Hepatocyte (in vitro differentiated cells): ENCODE results near the gene MET.

Experiments used
- CTCF ChIP-seq: fragments of 200-600 bp; sonication (generic); IDR thresholded peaks from 2 replicates; pipeline ENCODE4 v1.5.1; 2016; ENCODE audit warnings: antibody characterized with exemption, mild to moderate bottlenecking; ENCODE audit not compliant: poor library complexity
- EZH2 ChIP-seq: fragments of 200-600 bp; sonication (generic); IDR thresholded peaks from 2 replicates; pipeline ENCODE4 v1.6.1; 2016; ENCODE audit warnings: antibody characterized with exemption, mild to moderate bottlenecking, borderline replicate concordance
- EZH2phosphoT487 ChIP-seq: fragments of 200-600 bp; sonication (generic); IDR thresholded peaks from one replicate; pipeline ENCODE4 v1.6.1; 2018; ENCODE audit warnings: antibody characterized with exemption, mild to moderate bottlenecking, low read depth, moderate library complexity; ENCODE audit not compliant: unreplicated experiment, severe bottlenecking

DNA sequence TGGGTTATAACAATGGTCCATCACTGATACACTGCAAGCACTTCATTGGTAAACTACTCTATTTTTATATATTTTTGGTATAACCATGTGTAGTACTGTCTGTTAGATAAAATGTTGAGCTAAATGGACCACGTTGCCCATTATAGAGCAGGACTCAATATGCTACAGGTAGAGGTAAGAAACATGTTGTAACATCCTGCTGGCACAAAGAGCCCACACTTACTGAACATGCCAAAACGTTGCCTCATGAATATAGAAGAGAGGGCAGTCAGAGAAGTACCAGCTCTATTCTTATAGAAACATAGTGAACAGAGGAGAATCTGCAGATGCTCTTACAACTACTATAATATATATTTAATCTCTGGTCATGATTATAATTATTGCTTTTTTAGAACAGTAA is 18.4 kb upstream of the MET start:
- TF ChIP-seq CTCF (no peak), EZH2 (no peak), EZH2phosphoT487 (no peak)
